GM12891 (cell line): ENCODE results near the gene LMO7.

Experiments
- PAX5 ChIP-seq: IDR thresholded peaks from 2 replicates; pipeline ENCODE4 v1.6.1; 2011; ENCODE audit warnings: low read length, moderate library complexity, mild to moderate bottlenecking; ENCODE audit not compliant: insufficient read depth, severe bottlenecking
- POLR2A ChIP-seq: IDR thresholded peaks from 2 replicates; pipeline ENCODE4 v1.6.1; 2011; ENCODE audit warnings: low read depth, low read length, control low read depth
- POLR2AphosphoS5 ChIP-seq: IDR thresholded peaks from 2 replicates; pipeline ENCODE4 v1.6.1; 2011; ENCODE audit warnings: low read depth, low read length, control low read depth
- POU2F2 ChIP-seq: IDR thresholded peaks from 2 replicates; pipeline ENCODE4 v1.6.1; 2011; ENCODE audit warnings: low read depth, mild to moderate bottlenecking, control low read depth, low read length, moderate library complexity
- SPI1 ChIP-seq: IDR thresholded peaks from 2 replicates; pipeline ENCODE4 v1.6.1; 2011; ENCODE audit warnings: low read depth, low read length, control low read depth
- TAF1 ChIP-seq: IDR thresholded peaks from 2 replicates; pipeline ENCODE4 v1.6.1; 2011; ENCODE audit warnings: low read depth, low read length, control low read depth

- no peak for TF ChIP-seq POLR2A
- TF ChIP-seq TAF1 = no peak
- no peak for TF ChIP-seq SPI1
- TF ChIP-seq POLR2AphosphoS5 = no peak
- no peak for TF ChIP-seq POU2F2
- no peak for TF ChIP-seq PAX5
Observed at GRCh38 chr13:75836441-75836840, 200.3 kb downstream of the LMO7 start.
